H1 (cell line): ENCODE results near the gene DOK6. TPM values are rescaled to one million over a fixed set of nuclear protein-coding genes. Genes with fewer than 3 reads are reported as not detected.

Experiments used
- CTCF ChIA-PET: fragments of 300-600 bp; sonication (Branson Sonifier 250); formaldehyde crosslinking; loops from one replicate; lab custom pipeline; 2021; ENCODE audit not compliant: partially characterized antibody; lab: Charles Lee
- POLR2A ChIA-PET: fragments of 300-600 bp; sonication (Branson Sonifier 250); formaldehyde crosslinking; loops from one replicate; lab custom pipeline; 2021; ENCODE audit warnings: inconsistent platforms; ENCODE audit not compliant: partially characterized antibody; lab: Charles Lee
- DNase-seq, 2 experiments: peaks; one replicate each; pipeline versions ENCODE4 v3.0.0 to v3.0.0-alpha.2; 2010 to 2022; ENCODE audit warnings: low spot score in 2 of 2, low read depth in 1 of 2, mixed read lengths in 1 of 2
- FAIRE-seq: peaks from 2 replicates; lab custom pipeline; 2011; peaks lifted over from hg19 to GRCh38; lab: Jason Lieb, UNC
- H2AFZ ChIP-seq: 2 replicates; pipeline ENCODE4 v1.8.1; 2012; ENCODE audit warnings: low read length, inconsistent platforms
- H2AK5ac ChIP-seq: 2 replicates; pipeline ENCODE4 v1.6.1; 2013; ENCODE audit warnings: low read depth, low read length
- H2BK120ac ChIP-seq: replicated peaks from 2 replicates; pipeline ENCODE3; 2013; ENCODE audit warnings: low read depth, low read length, inconsistent platforms
- H2BK12ac ChIP-seq: 2 replicates; pipeline ENCODE4 v1.6.1; 2013; ENCODE audit warnings: low read depth, low read length
- H2BK15ac ChIP-seq: 2 replicates; pipeline ENCODE4 v1.6.1; 2013; ENCODE audit warnings: low read length
- H2BK20ac ChIP-seq: 2 replicates; pipeline ENCODE4 v1.6.1; 2013; ENCODE audit warnings: low read length
- H2BK5ac ChIP-seq: 2 replicates; pipeline ENCODE4 v1.6.1; 2013; ENCODE audit warnings: low read depth, low read length
- H3K14ac ChIP-seq: 2 replicates; pipeline ENCODE4 v1.6.1; 2013; ENCODE audit warnings: inconsistent platforms; ENCODE audit not compliant: insufficient read length
- H3K18ac ChIP-seq: 2 replicates; pipeline ENCODE4 v1.6.1; 2013; ENCODE audit warnings: low read length; ENCODE audit errors: extremely low read depth
- H3K23ac ChIP-seq: 2 replicates; pipeline ENCODE4 v1.6.1; 2013; ENCODE audit warnings: inconsistent platforms; ENCODE audit not compliant: insufficient read length
- H3K23me2 ChIP-seq: 2 replicates; pipeline ENCODE4 v1.6.1; 2013; ENCODE audit warnings: low read depth, low read length
- H3K27ac ChIP-seq: 2 replicates; pipeline ENCODE4 v1.6.1; 2011; ENCODE audit warnings: low read depth, low read length, inconsistent platforms
- H3K27me3 ChIP-seq, 4 experiments: replicated peaks in 1 of 4; 1 replicate in 1 of 4; 2 replicates in 3 of 4; pipeline versions ENCODE4 v1.6.1 to v1.8.1; 2011 to 2013; ENCODE audit warnings: low read length in 3 of 4, mild to moderate bottlenecking in 3 of 4, inconsistent platforms in 2 of 4, mixed read lengths in 2 of 4, moderate library complexity in 1 of 4; ENCODE audit not compliant: control insufficient read depth in 3 of 4, insufficient read depth in 3 of 4; ENCODE audit errors: extremely low read depth in 1 of 4
- H3K36me3 ChIP-seq, 4 experiments: 2 replicates each; pipeline versions ENCODE4 v1.6.1 to v1.8.1; 2011 to 2013; ENCODE audit warnings: mild to moderate bottlenecking in 4 of 4, low read length in 3 of 4, moderate library complexity in 2 of 4, control low read depth in 1 of 4, inconsistent platforms in 1 of 4; ENCODE audit not compliant: insufficient read depth in 4 of 4, control insufficient read depth in 2 of 4
- H3K4ac ChIP-seq: replicated peaks from 2 replicates; pipeline ENCODE3; 2013; ENCODE audit warnings: low read length, low read depth, mixed read lengths, inconsistent platforms; ENCODE audit not compliant: insufficient read length
- H3K4me1 ChIP-seq, 4 experiments: replicated peaks in 1 of 4; 1 replicate in 1 of 4; 2 replicates in 3 of 4; pipeline versions ENCODE4 v1.6.1 to v1.8.1; 2011 to 2013; ENCODE audit warnings: low read length in 3 of 4, inconsistent platforms in 2 of 4, mixed read lengths in 1 of 4; ENCODE audit not compliant: insufficient read depth in 4 of 4, control insufficient read depth in 3 of 4
- H3K4me2 ChIP-seq, 2 experiments: 2 replicates each; pipeline versions ENCODE4 v1.6.1 to v1.8.1; 2011 to 2013; ENCODE audit warnings: low read depth in 2 of 2, low read length in 2 of 2, control low read depth in 1 of 2, inconsistent platforms in 1 of 2, mild to moderate bottlenecking in 1 of 2; ENCODE audit not compliant: insufficient read depth in 1 of 2
- H3K4me3 ChIP-seq, 4 experiments: fragments of 200-600, 300-600 bp in 1 of 4; sonication (generic), shearing (Covaris generic), sonication (Bioruptor Twin) in 1 of 4; 2 replicates each; pipeline versions ENCODE4 v1.5.1 to v1.8.1; 2011 to 2016; ENCODE audit warnings: low read length in 4 of 4, low read depth in 3 of 4, control low read depth in 2 of 4, inconsistent platforms in 2 of 4, mild to moderate bottlenecking in 2 of 4, mixed read lengths in 1 of 4, moderate library complexity in 1 of 4; ENCODE audit not compliant: insufficient read depth in 2 of 4; ENCODE audit errors: extremely low read depth in 1 of 4
- H3K56ac ChIP-seq: replicated peaks from 2 replicates; pipeline ENCODE3; 2013; ENCODE audit warnings: low read depth, mild to moderate bottlenecking, mixed read lengths, low read length, inconsistent platforms; ENCODE audit not compliant: insufficient read length
- H3K79me1 ChIP-seq: 2 replicates; pipeline ENCODE4 v1.6.1; 2013; ENCODE audit warnings: low read depth, low read length, control low read depth
- H3K79me2 ChIP-seq, 2 experiments: 2 replicates each; pipeline versions ENCODE4 v1.6.1 to v1.8.1; 2012 to 2013; ENCODE audit warnings: low read length in 2 of 2, mild to moderate bottlenecking in 2 of 2, inconsistent platforms in 1 of 2; ENCODE audit not compliant: insufficient read depth in 2 of 2, control insufficient read depth in 1 of 2
- H3K9ac ChIP-seq, 4 experiments: replicated peaks in 1 of 4; 1 replicate in 1 of 4; 2 replicates in 3 of 4; pipeline versions ENCODE4 v1.6.1 to v1.8.1; 2011 to 2013; ENCODE audit warnings: low read depth in 3 of 4, low read length in 3 of 4, control low read depth in 2 of 4, mild to moderate bottlenecking in 2 of 4, moderate library complexity in 2 of 4, inconsistent platforms in 1 of 4; ENCODE audit errors: extremely low read depth in 1 of 4
- H3K9me3 ChIP-seq, 2 experiments: 2 replicates each; pipeline versions ENCODE4 v1.6.1 to v1.8.1; 2012 to 2013; ENCODE audit warnings: mild to moderate bottlenecking in 2 of 2, moderate library complexity in 2 of 2, control low read depth in 1 of 2, inconsistent platforms in 1 of 2, low read depth in 1 of 2, low read length in 1 of 2, mixed read lengths in 1 of 2; ENCODE audit not compliant: insufficient read depth in 2 of 2
- H4K20me1 ChIP-seq, 2 experiments: replicated peaks in 1 of 2; 2 replicates each; pipeline versions ENCODE3 to v1.8.1; 2011 to 2013; ENCODE audit warnings: inconsistent platforms in 2 of 2, low read length in 2 of 2, mild to moderate bottlenecking in 1 of 2; ENCODE audit not compliant: insufficient read depth in 2 of 2, control insufficient read depth in 1 of 2
- H4K5ac ChIP-seq: 2 replicates; pipeline ENCODE4 v1.6.1; 2013; ENCODE audit warnings: low read length, low read depth, mixed read lengths, inconsistent platforms; ENCODE audit not compliant: insufficient read length
- H4K8ac ChIP-seq: 2 replicates; pipeline ENCODE4 v1.8.0; 2013; ENCODE audit warnings: mild to moderate bottlenecking, moderate library complexity, low read length, inconsistent platforms; ENCODE audit not compliant: insufficient read depth; ENCODE audit errors: extremely low read depth
- H4K91ac ChIP-seq: replicated peaks from 2 replicates; pipeline ENCODE3; 2013; ENCODE audit warnings: low read length, mixed read lengths, inconsistent platforms; ENCODE audit not compliant: insufficient read length
- WGBS, 2 experiments: shearing (Covaris generic) in 1 of 2; methylation state at CpG; one replicate each; pipeline versions ENCODE4 v1.1.6 to v1.1.7; 2013 to 2015; ENCODE audit warnings: low lambda C conversion rate in 2 of 2, mixed read lengths in 2 of 2, inconsistent platforms in 1 of 2, low coverage in 1 of 2, missing lambda C conversion rate in 1 of 2; ENCODE audit not compliant: insufficient replicate concordance in 2 of 2, insufficient coverage in 1 of 2, insufficient read length in 1 of 2; ENCODE audit errors: extremely low coverage in 1 of 2, missing lambda C conversion rate in 1 of 2; 5-methylcytosine and 5-hydroxymethylcytosine counted together
- polyA plus RNA-seq, 7 experiments: library from polyadenylated mRNA; depleted of rRNA in 3 of 7; stranded (reverse) in 5 of 7; unstranded in 2 of 7; fragments of >200 nt in 5 of 7; fragments of 200-250 nt in 2 of 7; gene quantifications; 1 replicate in 5 of 7; 2 replicates in 1 of 7; 4 replicates in 1 of 7; pipeline versions ENCODE4 v1.2.1 to v1.2.3, GENCODE V29; 2011 to 2013; ENCODE audit warnings: missing spikeins in 2 of 7, mixed read lengths in 2 of 7
- total RNA-seq: library from RNA; stranded (reverse); fragmentation: NEBNext Ultra II Directional; extraction: Animal tissue kit (Norgen Biotek cat#: 25700); gene quantifications from 2 replicates; pipeline ENCODE4 v1.2.1, GENCODE V29; 2021

The DOK6 gene
- total and polyA plus RNA-seq, 2 of the 8 experiments (the other 6 are each of a cell fraction or from before 2014, with no cell fraction given) = 0.33 to 0.50 TPM

DNA sequence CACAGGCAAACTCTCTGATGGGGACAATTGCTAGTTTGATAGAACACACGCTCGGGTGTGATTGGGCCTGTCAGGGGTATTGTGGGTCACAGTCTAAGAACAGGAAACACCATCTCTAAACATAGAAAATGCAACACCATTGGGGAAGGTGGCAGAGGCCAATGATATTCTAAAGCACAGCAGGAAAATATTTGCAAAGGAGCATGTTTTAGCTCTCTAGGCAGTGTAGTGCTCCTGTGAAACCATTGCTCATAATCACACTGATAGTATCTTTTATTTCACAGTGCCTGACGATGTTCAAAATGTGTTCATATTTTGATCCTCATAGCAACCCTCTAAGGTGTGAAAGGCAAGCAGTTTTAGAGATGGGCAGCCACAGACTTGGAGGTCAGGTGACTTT, 322.7 kb downstream of the DOK6 start:
- H3K4me1 ChIP-seq = peaks cover 0 to 3% (median 0%) of the 10 kb centered on the region in 4 experiments; a peak in 1 of 7 replicates
- H3K23me2 ChIP-seq = no peaks in the 10 kb centered on the region
- H3K18ac ChIP-seq = no peak overlapping the region
- H3K27ac ChIP-seq = no peak overlapping the region
- no peak for DNase-seq
- no peaks in the 10 kb centered on the region for H3K79me1 ChIP-seq
- ChIA-PET POLR2A (no interaction called here), CTCF (interaction anchor here (1.5 kb wide), 1 partner anchor 22 kb away, joined by 3 read pairs; no protein-coding TSS in a partner anchor)
- H4K91ac ChIP-seq = no peak overlapping the region
- no peak overlapping the region for H2AK5ac ChIP-seq
- no peak overlapping the region for H2BK15ac ChIP-seq
- H2AFZ ChIP-seq = peak overlapping the region; percentile 75; the same call in 1 of the 2 replicates
- no peak overlapping the region for H3K4ac ChIP-seq
- H3K27me3 ChIP-seq = no peaks in the 10 kb centered on the region
- H4K8ac ChIP-seq = no peak overlapping the region
- no peak overlapping the region for H3K9ac ChIP-seq
- no peak overlapping the region for H3K23ac ChIP-seq
- peaks cover 0 to 3% (median 0%) of the 10 kb centered on the region in 4 experiments; a peak in 1 of 8 replicates for H3K36me3 ChIP-seq
- H2BK5ac ChIP-seq = no peak overlapping the region
- no peak for FAIRE-seq
- H3K9me3 ChIP-seq = peaks cover 10 to 14% of the 10 kb centered on the region in 2 experiments
- H3K4me3 ChIP-seq = no peak overlapping the region
- H2BK20ac ChIP-seq = no peak overlapping the region
- no peak overlapping the region for H4K5ac ChIP-seq
- WGBS, 2 experiments = 90% methylated on average over 3 of the region's 3 CpGs; no CpG with 5 or more reads in 1 of the 2 experiments
- H3K14ac ChIP-seq = no peak overlapping the region
- no peak overlapping the region for H3K56ac ChIP-seq
- no peak overlapping the region for H3K4me2 ChIP-seq
- H4K20me1 ChIP-seq = no peaks in the 10 kb centered on the region
- H3K79me2 ChIP-seq = no peaks in the 10 kb centered on the region
- no peak overlapping the region for H2BK12ac ChIP-seq
- H2BK120ac ChIP-seq = no peak overlapping the region
